Measurements from ENCODE around the gene CRPPA.
"Not testable (repeated sequence)": the region's sequence is repeated elsewhere in the genome, so short reads cannot be mapped to it uniquely, and the experiment has no call there.

CRPPA gene

DNA sequence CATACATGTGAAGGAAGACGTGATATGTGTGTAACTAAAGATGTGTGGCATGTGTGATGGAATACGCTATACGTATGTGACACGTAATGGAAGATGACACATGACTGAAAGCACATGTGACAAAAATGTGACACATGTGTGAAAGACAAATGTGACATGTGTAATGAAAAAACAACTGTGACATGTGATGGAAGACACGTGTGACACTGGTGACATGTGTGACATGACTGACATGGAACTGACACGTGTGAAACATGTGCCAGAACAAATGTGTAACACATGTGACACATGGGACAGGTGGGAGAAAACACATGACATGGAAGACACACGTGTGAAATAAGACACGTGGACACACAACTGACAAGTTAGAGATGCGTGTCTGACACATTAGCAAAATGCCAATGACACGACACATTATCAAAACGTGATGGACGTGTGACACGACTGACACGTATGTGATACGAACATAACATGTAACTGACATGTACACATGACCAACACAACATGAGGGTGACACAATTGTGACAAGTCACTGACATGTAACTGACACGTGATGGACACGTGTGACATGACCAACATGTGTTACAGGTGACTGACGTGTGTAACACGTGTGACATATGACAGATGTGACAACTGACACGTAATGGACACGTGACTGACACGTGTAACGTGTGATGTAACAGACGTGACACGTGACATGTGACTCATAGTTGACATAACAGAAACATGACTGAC is 24.4 kb downstream of the CRPPA start:
- DNase-seq, result no peak

DNA sequence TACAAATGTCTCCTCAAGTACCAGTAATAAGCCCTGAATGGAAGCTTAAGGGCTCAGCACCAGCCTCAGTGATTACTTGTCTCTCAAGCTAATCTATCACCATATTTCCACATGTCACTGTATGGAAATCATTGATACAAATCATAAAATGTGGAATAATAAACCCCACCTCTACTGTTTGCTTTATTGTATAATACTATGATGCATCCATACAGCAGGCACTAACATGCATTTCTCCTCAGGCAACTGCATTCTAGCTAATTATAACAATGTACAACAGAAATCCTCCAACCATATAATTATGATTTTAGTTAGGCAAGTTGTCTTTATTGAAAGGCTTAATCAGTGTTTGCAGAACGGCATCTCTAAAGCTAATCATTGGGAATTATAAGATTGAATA is 26.2 kb downstream of the CRPPA start:
- no peak for DNase-seq

DNA sequence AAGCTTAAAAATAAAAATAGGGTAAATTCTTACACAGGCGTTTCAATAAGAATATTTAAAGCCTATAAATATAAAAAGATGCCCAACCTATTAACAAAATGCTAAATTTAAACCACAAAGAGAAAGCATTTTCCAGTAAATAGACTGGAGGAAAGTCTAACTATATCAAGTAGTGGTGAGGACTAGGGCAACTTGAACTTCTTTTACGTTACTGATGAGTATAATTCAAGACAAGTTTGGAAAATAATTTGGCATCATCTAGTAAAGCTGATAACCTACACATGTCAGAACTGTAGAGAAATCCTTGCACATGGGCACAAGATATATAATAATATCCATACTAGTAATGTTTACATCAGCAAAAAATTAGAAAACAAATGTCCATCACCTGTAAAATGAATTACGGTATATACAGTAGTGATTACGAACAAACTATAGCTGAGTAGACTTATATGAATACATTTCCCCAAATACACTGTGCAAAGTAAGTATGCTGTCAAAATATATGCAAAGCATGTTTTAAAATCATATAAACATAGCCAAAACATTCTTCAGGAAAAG is 27.4 kb downstream of the CRPPA start:
- DNase-seq, result no peak

DNA sequence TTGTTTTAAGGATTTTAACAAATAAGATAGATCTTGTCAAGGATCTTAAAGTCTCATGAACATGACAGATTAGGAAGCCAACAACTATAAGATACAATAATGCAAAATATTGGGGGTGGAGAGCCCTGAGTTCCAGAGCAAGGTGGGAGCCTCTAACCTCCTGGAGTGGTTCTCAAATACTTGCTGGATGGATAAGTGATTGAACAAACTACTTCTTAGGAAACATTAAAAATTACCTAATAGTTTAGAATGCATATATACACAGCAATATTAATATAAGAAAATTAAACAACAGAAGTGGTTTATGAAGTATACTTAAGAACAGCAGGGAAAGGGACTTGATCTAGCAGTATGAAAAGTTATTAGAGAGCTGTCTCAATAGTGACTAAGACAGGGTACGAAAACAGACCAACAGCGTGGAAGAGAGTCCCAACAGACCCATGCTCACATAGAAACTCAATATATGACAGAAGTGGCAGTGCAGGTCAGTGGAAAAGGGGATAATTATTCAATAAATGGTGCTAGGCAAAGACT is 28.3 kb downstream of the CRPPA start:
- no peak for DNase-seq

DNA sequence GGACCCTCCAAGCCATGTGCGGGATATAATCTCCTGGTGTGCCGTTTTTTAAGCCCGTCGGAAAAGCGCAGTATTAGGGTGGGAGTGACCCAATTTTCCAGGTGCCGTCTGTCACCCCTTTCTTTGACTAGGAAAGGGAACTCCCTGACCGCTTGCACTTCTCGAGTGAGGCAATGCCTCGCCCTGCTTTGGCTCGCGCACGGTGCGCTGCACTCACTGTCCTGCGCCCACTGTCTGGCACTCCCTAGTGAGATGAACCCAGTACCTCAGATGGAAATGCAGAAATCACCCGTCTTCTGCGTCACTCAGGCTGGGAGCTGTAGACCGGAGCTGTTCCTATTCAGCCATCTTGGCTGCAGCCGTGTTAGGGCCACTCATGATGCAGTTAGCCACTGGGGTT is 37.6 kb downstream of the CRPPA start:
- not testable (repeated sequence) for DNase-seq

DNA sequence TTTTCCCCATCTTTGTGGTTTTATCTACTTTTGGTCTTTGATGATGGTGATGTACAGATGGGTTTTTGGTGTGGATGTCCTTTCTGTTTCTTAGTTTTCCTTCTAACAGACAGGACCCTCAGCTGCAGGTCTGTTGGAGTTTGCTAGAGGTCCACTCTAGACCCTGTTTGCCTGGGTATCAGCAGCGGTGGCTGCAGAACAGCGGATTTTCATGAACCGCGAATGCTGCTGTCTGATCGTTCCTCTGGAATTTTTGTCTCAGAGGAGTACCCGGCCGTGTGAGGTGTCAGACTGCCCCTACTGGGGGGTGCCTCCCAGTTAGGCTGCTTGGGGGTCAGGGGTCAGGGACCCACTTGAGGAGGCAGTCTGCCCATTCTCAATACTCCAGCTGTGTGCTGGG is 38.2 kb downstream of the CRPPA start:
- not testable (repeated sequence) for DNase-seq
